ENCODE measurements around the gene PRKN. TPM values are rescaled to one million over a fixed set of nuclear protein-coding genes. Genes with fewer than 3 reads are reported as not detected.

The PRKN gene
- total and polyA plus RNA-seq, 9 of the 15 experiments (the other 6 are each of a cell fraction or from before 2014, with no cell fraction given): 0.03 to 0.96 (median 0.15) TPM; not detected in 2

DNA sequence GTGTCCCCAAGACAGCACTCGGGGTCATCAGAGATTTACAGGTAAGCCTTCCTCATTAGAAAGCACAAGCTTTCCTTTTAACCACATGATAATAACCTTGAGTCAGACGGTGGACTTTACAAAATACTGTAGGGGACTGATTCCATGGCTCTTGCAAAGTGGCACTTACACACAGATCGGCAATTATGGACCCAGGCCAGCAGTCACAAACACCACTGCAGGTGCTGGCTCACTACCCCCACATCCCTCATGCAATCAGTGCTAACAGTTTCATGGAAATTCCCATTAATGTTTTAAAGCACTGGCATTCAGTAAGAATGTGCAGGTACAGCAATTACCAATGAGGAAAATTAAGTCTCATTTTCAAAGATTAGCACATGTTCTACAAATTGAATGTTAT lies 516.5 kb downstream of the PRKN start (continued):
- TF ChIP-seq, protein P1, sequence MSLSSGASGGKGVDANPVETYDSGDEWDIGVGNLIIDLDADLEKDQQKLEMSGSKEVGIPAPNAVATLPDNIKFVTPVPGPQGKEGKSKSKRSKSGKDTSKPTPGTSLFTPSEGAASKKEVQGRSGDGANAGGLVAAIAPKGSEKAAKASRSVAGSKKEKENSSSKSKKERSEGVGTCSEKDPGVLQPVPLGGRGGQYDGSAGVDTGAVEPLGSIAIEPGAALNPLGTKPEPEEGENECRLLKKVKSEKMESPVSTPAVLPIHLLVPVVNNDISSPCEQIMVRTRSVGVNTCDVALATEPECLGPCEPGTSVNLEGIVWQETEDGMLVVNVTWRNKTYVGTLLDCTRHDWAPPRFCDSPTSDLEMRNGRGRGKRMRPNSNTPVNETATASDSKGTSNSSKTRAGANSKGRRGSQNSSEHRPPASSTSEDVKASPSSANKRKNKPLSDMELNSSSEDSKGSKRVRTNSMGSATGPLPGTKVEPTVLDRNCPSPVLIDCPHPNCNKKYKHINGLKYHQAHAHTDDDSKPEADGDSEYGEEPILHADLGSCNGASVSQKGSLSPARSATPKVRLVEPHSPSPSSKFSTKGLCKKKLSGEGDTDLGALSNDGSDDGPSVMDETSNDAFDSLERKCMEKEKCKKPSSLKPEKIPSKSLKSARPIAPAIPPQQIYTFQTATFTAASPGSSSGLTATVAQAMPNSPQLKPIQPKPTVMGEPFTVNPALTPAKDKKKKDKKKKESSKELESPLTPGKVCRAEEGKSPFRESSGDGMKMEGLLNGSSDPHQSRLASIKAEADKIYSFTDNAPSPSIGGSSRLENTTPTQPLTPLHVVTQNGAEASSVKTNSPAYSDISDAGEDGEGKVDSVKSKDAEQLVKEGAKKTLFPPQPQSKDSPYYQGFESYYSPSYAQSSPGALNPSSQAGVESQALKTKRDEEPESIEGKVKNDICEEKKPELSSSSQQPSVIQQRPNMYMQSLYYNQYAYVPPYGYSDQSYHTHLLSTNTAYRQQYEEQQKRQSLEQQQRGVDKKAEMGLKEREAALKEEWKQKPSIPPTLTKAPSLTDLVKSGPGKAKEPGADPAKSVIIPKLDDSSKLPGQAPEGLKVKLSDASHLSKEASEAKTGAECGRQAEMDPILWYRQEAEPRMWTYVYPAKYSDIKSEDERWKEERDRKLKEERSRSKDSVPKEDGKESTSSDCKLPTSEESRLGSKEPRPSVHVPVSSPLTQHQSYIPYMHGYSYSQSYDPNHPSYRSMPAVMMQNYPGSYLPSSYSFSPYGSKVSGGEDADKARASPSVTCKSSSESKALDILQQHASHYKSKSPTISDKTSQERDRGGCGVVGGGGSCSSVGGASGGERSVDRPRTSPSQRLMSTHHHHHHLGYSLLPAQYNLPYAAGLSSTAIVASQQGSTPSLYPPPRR (CRISPR knock-in tag; IDR thresholded peaks at IDR 0.05; ENCODE audit: borderline replicate concordance): no peak
- TF ChIP-seq ZNF232 (CRISPR knock-in tag; IDR thresholded peaks at IDR 0.05) (no peak), XRCC3 (IDR thresholded peaks at IDR 0.05) (no peak), KLF16 (IDR thresholded peaks at IDR 0.05) (no peak), MTF1 (CRISPR knock-in tag; IDR thresholded peaks at IDR 0.05; ENCODE audit: borderline replicate concordance) (no peak), ZNF445 (CRISPR knock-in tag; IDR thresholded peaks at IDR 0.05; ENCODE audit: low read depth) (no peak), FOXP1 (CRISPR knock-in tag; IDR thresholded peaks at IDR 0.05) (no peak), ZSCAN29 (IDR thresholded peaks at IDR 0.05) (no peak)
- TF ChIP-seq, protein P2, sequence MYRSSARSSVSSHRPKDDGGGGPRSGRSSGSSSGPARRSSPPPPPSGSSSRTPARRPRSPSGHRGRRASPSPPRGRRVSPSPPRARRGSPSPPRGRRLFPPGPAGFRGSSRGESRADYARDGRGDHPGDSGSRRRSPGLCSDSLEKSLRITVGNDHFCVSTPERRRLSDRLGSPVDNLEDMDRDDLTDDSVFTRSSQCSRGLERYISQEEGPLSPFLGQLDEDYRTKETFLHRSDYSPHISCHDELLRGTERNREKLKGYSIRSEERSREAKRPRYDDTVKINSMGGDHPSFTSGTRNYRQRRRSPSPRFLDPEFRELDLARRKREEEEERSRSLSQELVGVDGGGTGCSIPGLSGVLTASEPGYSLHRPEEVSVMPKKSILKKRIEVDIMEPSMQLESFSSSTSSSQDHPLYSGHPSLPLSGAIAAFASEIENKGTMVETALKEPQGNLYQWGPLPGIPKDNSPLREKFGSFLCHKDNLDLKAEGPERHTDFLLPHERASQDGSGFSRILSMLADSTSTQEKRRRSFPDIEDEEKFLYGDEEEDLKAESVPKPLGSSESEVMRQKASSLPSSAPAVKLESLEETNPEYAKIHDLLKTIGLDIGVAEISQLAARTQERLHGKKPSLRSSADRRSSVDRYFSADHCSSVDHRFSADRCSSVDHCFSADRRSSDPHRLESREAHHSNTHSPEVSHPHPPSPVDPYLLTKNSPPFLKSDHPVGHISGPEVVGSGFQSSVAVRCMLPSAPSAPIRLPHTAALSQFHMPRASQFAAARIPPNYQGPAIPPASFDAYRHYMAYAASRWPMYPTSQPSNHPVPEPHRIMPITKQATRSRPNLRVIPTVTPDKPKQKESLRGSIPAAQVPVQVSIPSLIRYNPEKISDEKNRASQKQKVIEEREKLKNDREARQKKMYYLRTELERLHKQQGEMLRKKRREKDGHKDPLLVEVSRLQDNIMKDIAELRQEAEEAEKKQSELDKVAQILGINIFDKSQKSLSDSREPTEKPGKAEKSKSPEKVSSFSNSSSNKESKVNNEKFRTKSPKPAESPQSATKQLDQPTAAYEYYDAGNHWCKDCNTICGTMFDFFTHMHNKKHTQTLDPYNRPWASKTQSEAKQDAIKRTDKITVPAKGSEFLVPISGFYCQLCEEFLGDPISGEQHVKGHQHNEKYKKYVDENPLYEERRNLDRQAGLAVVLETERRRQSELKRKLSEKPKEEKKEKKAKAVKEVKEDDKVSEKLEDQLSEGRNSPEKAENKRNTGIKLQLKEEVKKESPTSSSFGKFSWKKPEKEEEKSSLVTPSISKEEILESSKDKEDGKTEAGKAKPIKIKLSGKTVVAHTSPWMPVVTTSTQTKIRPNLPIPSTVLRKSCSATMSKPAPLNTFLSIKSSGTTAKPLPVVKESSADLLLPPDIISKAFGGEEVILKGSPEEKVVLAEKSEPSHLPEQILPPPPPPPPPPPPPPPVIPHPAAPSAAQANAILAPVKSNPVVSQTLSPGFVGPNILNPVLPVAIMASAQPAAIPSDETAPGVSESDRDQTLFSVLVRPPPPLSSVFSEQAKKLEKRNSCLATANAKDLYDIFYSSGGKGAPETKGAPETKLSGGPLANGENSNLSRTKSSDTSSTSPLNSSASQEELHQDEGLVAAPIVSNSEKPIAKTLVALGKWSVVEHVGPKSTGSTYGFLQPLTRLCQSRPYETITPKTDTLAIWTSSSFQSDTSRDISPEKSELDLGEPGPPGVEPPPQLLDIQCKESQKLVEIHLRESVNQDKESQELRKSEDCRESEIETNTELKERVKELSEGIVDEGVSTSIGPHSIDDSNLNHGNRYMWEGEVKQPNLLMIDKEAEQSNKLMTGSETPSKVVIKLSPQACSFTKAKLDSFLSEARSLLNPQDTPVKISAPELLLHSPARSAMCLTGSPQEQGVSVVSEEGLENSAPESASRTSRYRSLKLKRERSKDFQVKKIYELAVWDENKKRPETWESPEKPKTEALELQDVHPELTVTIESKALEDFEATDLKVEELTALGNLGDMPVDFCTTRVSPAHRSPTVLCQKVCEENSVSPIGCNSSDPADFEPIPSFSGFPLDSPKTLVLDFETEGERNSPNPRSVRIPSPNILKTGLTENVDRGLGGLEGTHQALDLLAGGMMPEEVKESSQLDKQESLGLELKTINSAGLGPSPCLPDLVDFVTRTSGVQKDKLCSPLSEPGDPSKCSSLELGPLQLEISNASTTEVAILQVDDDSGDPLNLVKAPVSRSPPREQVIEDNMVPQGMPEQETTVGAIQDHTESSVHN (IDR thresholded peaks at IDR 0.05; ENCODE audit: borderline replicate concordance in 1 of 2, low read depth in 1 of 2): no peak
- TF ChIP-seq, protein P3, sequence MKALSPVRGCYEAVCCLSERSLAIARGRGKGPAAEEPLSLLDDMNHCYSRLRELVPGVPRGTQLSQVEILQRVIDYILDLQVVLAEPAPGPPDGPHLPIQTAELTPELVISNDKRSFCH (CRISPR knock-in tag; IDR thresholded peaks at IDR 0.05): no peak
- TF ChIP-seq, protein P3 (tag; IDR thresholded peaks at IDR 0.05): no peak
- TF ChIP-seq, protein P4, sequence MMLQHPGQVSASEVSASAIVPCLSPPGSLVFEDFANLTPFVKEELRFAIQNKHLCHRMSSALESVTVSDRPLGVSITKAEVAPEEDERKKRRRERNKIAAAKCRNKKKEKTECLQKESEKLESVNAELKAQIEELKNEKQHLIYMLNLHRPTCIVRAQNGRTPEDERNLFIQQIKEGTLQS (IDR thresholded peaks at IDR 0.05): no peak
- TF ChIP-seq, protein P4 (CRISPR knock-in tag; conservative IDR thresholded peaks at IDR 0.05): no peak
